ENCODE results near the gene GALNT11. TPM values are rescaled to one million over a fixed set of nuclear protein-coding genes. Genes with fewer than 3 reads are reported as not detected.

The GALNT11 gene
- total and polyA plus RNA-seq, 9 of the 15 experiments (the other 6 are each of a cell fraction or from before 2014, with no cell fraction given): 8.2 to 59.5 (median 36.5) TPM

GRCh38 chr7:152090747-152091146 lies 65.3 kb downstream of the GALNT11 start:
- no peak overlapping the region for H2AFZ ChIP-seq (ENCODE audit: low read depth, low read length)
- 73% methylated on average over 6 of the region's 6 CpGs for WGBS (ENCODE audit: insufficient coverage, low coverage, missing lambda C conversion rate)

More at GRCh38 chr7:152090747-152091146, 65.3 kb downstream of the GALNT11 start:
- CTCF ChIA-PET (ENCODE audit: low intra/inter-chr PET ratio): no interaction called here
- Histone ChIP-seq H3K4me3 (no peak overlapping the region), H3K9me1 (ENCODE audit: control insufficient read depth, insufficient read depth, low read length) (no peaks in the 10 kb centered on the region), H3K36me3 (ENCODE audit: control insufficient read depth, insufficient read depth, low read length) (no peaks in the 10 kb centered on the region; the same call in 2 of the 3 replicates), H3K27ac (ENCODE audit: extremely low read depth, low read depth, low read length) (no peak overlapping the region), H4K20me1 (replicated peaks; ENCODE audit: control insufficient read depth, insufficient read depth, low read length) (no peaks in the 10 kb centered on the region), H3K4me1 (replicated peaks in 1 of 2; ENCODE audit: control insufficient read depth in 2 of 2, insufficient read depth in 2 of 2, low read length in 2 of 2) (no peaks in the 10 kb centered on the region), H3K9ac (ENCODE audit: insufficient read depth in 1 of 2, low read depth in 2 of 2, low read length in 2 of 2) (no peak overlapping the region), H3K27me3 (ENCODE audit: control insufficient read depth in 2 of 2, insufficient read depth in 2 of 2, low read length in 2 of 2) (no peaks in the 10 kb centered on the region), H3K9me3 (replicated peaks; ENCODE audit: control insufficient read depth, insufficient read depth, low read depth, low read length) (peaks cover 10% of the 10 kb centered on the region), H3K4me2 (ENCODE audit: insufficient read depth, low read length) (no peak overlapping the region), H3K79me2 (ENCODE audit: control insufficient read depth, insufficient read depth, low read length) (no peaks in the 10 kb centered on the region; the same call in 2 of the 3 replicates)
- ATAC-seq: no peak
- FAIRE-seq: no peak
- intact Hi-C loops (cut with micrococcal nuclease): no loop called here
- POLR2A ChIA-PET: no interaction called here
- in situ Hi-C loops (cut with MboI): no loop called here
- no peak for TF ChIP-seq MCM3 (IDR thresholded peaks at IDR 0.05)
- TF ChIP-seq, protein P1, sequence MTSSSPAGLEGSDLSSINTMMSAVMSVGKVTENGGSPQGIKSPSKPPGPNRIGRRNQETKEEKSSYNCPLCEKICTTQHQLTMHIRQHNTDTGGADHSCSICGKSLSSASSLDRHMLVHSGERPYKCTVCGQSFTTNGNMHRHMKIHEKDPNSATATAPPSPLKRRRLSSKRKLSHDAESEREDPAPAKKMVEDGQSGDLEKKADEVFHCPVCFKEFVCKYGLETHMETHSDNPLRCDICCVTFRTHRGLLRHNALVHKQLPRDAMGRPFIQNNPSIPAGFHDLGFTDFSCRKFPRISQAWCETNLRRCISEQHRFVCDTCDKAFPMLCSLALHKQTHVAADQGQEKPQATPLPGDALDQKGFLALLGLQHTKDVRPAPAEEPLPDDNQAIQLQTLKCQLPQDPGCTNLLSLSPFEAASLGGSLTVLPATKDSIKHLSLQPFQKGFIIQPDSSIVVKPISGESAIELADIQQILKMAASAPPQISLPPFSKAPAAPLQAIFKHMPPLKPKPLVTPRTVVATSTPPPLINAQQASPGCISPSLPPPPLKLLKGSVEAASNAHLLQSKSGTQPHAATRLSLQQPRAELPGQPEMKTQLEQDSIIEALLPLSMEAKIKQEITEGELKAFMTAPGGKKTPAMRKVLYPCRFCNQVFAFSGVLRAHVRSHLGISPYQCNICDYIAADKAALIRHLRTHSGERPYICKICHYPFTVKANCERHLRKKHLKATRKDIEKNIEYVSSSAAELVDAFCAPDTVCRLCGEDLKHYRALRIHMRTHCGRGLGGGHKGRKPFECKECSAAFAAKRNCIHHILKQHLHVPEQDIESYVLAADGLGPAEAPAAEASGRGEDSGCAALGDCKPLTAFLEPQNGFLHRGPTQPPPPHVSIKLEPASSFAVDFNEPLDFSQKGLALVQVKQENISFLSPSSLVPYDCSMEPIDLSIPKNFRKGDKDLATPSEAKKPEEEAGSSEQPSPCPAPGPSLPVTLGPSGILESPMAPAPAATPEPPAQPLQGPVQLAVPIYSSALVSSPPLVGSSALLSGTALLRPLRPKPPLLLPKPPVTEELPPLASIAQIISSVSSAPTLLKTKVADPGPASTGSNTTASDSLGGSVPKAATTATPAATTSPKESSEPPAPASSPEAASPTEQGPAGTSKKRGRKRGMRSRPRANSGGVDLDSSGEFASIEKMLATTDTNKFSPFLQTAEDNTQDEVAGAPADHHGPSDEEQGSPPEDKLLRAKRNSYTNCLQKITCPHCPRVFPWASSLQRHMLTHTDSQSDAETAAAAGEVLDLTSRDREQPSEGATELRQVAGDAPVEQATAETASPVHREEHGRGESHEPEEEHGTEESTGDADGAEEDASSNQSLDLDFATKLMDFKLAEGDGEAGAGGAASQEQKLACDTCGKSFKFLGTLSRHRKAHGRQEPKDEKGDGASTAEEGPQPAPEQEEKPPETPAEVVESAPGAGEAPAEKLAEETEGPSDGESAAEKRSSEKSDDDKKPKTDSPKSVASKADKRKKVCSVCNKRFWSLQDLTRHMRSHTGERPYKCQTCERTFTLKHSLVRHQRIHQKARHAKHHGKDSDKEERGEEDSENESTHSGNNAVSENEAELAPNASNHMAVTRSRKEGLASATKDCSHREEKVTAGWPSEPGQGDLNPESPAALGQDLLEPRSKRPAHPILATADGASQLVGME (CRISPR knock-in tag; IDR thresholded peaks at IDR 0.05): no peak
- no peak for TF ChIP-seq MBD1 (CRISPR knock-in tag; IDR thresholded peaks at IDR 0.05)
- no peak for TF ChIP-seq YBX1 (IDR thresholded peaks at IDR 0.05)
- no peak for TF ChIP-seq RFX5 (IDR thresholded peaks at IDR 0.05; ENCODE audit: low read depth, low read length)
- no peak for DNase-seq (ENCODE audit: extremely low read depth in 1 of 4, low spot score in 3 of 4)
- no TSS peak for BruUV-seq (replicated peaks)
